H9 (cell line): ENCODE measurements around the gene ARHGAP1. TPM values are rescaled to one million over a fixed set of nuclear protein-coding genes. Genes with fewer than 3 reads are reported as not detected.

ENCODE experiments used
- DNase-seq: peaks from one replicate; pipeline ENCODE4 v3.0.0-alpha.2; 2017
- H2AFZ ChIP-seq: one replicate; pipeline ENCODE4 v1.6.1; 2013; ENCODE audit warnings: mild to moderate bottlenecking, low read length, control low read depth, moderate library complexity
- H2AK5ac ChIP-seq: 2 replicates; pipeline ENCODE4 v1.6.1; 2013; ENCODE audit warnings: low read length, control low read depth, mixed read lengths; ENCODE audit not compliant: insufficient read length
- H2BK120ac ChIP-seq: one replicate; pipeline ENCODE4 v1.6.1; 2013; ENCODE audit warnings: low read depth, mild to moderate bottlenecking, low read length, control low read depth, inconsistent platforms; ENCODE audit not compliant: poor library complexity, severe bottlenecking
- H2BK12ac ChIP-seq: 2 replicates; pipeline ENCODE4 v1.6.1; 2013; ENCODE audit warnings: low read length, control low read depth, mixed read lengths, low read depth; ENCODE audit not compliant: insufficient read length
- H2BK15ac ChIP-seq: 2 replicates; pipeline ENCODE4 v1.6.1; 2013; ENCODE audit warnings: low read depth, low read length, control low read depth
- H2BK20ac ChIP-seq: one replicate; pipeline ENCODE4 v1.6.1; 2013; ENCODE audit warnings: low read depth, mild to moderate bottlenecking, low read length, control low read depth, inconsistent platforms; ENCODE audit not compliant: poor library complexity, severe bottlenecking
- H2BK5ac ChIP-seq: 2 replicates; pipeline ENCODE4 v1.6.1; 2013; ENCODE audit warnings: low read length, control low read depth, mixed read lengths; ENCODE audit not compliant: insufficient read length
- H3K14ac ChIP-seq: 2 replicates; pipeline ENCODE4 v1.6.1; 2013; ENCODE audit warnings: low read length, control low read depth; ENCODE audit not compliant: insufficient read depth
- H3K18ac ChIP-seq: 2 replicates; pipeline ENCODE4 v1.6.1; 2013; ENCODE audit warnings: low read depth, mild to moderate bottlenecking, mixed read lengths, low read length, control low read depth; ENCODE audit not compliant: insufficient read length
- H3K23ac ChIP-seq: 2 replicates; pipeline ENCODE4 v1.6.1; 2013; ENCODE audit warnings: low read length, control low read depth, mixed read lengths, low read depth; ENCODE audit not compliant: insufficient read length
- H3K23me2 ChIP-seq: 2 replicates; pipeline ENCODE4 v1.6.1; 2013; ENCODE audit warnings: low read depth, mild to moderate bottlenecking, mixed read lengths, low read length, control low read depth; ENCODE audit not compliant: insufficient read length, poor library complexity, severe bottlenecking
- H3K27ac ChIP-seq: 2 replicates; pipeline ENCODE4 v1.5.1; 2013; ENCODE audit warnings: low read length, control low read depth, mixed read lengths, low read depth; ENCODE audit not compliant: insufficient read length
- H3K27me3 ChIP-seq: 2 replicates; pipeline ENCODE4 v1.6.1; 2013; ENCODE audit warnings: low read length, control low read depth, inconsistent platforms; ENCODE audit not compliant: insufficient read depth
- H3K4ac ChIP-seq: 2 replicates; pipeline ENCODE4 v1.6.1; 2013; ENCODE audit warnings: low read depth, mild to moderate bottlenecking, control low read depth, inconsistent platforms, low read length, moderate library complexity
- H3K4me1 ChIP-seq: 2 replicates; pipeline ENCODE4 v1.6.1; 2013; ENCODE audit warnings: low read length, control low read depth, inconsistent platforms; ENCODE audit not compliant: insufficient read depth
- H3K4me2 ChIP-seq: 2 replicates; pipeline ENCODE4 v1.6.1; 2013; ENCODE audit warnings: low read length, control low read depth, mixed read lengths; ENCODE audit not compliant: insufficient read length, insufficient read depth
- H3K56ac ChIP-seq: 2 replicates; pipeline ENCODE4 v1.6.1; 2013; ENCODE audit warnings: low read depth, mild to moderate bottlenecking, mixed read lengths, low read length, control low read depth; ENCODE audit not compliant: insufficient read length
- H3K79me1 ChIP-seq: 2 replicates; pipeline ENCODE4 v1.6.1; 2013; ENCODE audit warnings: low read depth, mild to moderate bottlenecking, moderate library complexity, low read length, control low read depth, inconsistent platforms; ENCODE audit not compliant: insufficient read depth, poor library complexity, severe bottlenecking
- H3K79me2 ChIP-seq: 2 replicates; pipeline ENCODE4 v1.6.1; 2013; ENCODE audit warnings: low read length, control low read depth, inconsistent platforms; ENCODE audit not compliant: insufficient read depth
- H3K9ac ChIP-seq: 2 replicates; pipeline ENCODE4 v1.6.1; 2013; ENCODE audit warnings: low read length, control low read depth, mixed read lengths; ENCODE audit not compliant: insufficient read length; ENCODE audit errors: extremely low read depth
- H3K9me3 ChIP-seq: one replicate; pipeline ENCODE4 v1.6.1; 2013; ENCODE audit warnings: low read depth, low read length, inconsistent platforms; ENCODE audit not compliant: control insufficient read depth
- H3T11ph ChIP-seq: one replicate; pipeline ENCODE4 v1.6.1; 2013; ENCODE audit warnings: mild to moderate bottlenecking, low read length, control low read depth, inconsistent platforms
- H4K20me1 ChIP-seq: one replicate; pipeline ENCODE4 v1.6.1; 2013; ENCODE audit not compliant: control insufficient read depth, insufficient read length, insufficient read depth
- H4K5ac ChIP-seq: 2 replicates; pipeline ENCODE4 v1.6.1; 2013; ENCODE audit warnings: low read depth, mild to moderate bottlenecking, mixed read lengths, low read length, control low read depth; ENCODE audit not compliant: insufficient read length
- H4K8ac ChIP-seq: replicated peaks from 2 replicates; pipeline ENCODE4 v1.6.1; 2013; ENCODE audit warnings: low read length, control low read depth, mixed read lengths, low read depth; ENCODE audit not compliant: insufficient read length
- H4K91ac ChIP-seq: 2 replicates; pipeline ENCODE4 v1.6.1; 2013; ENCODE audit warnings: low read depth, mild to moderate bottlenecking, moderate library complexity, mixed read lengths, low read length, control low read depth; ENCODE audit not compliant: insufficient read length
- H3K27ac Mint-ChIP-seq, 3 experiments: 2 replicates in 2 of 3; 3 replicates in 1 of 3; pipeline ENCODE4 v1.8.0; 2020 to 2021; ENCODE audit warnings: mixed read lengths in 3 of 3, mild to moderate bottlenecking in 1 of 3, moderate library complexity in 1 of 3
- H3K27me3 Mint-ChIP-seq: 2 replicates; pipeline ENCODE4 v1.8.0; 2021; ENCODE audit warnings: low read depth, mild to moderate bottlenecking, moderate library complexity, mixed read lengths
- H3K36me3 Mint-ChIP-seq, 3 experiments: 2 replicates in 2 of 3; 3 replicates in 1 of 3; pipeline ENCODE4 v1.8.0; 2020 to 2021; ENCODE audit warnings: low read depth in 3 of 3, mixed read lengths in 3 of 3; ENCODE audit not compliant: insufficient read depth in 1 of 3
- H3K4me1 Mint-ChIP-seq, 2 experiments: 2 replicates each; pipeline ENCODE4 v1.8.0; 2020; ENCODE audit warnings: mixed read lengths in 2 of 2
- H3K4me3 Mint-ChIP-seq, 2 experiments: 2 replicates in 1 of 2; 3 replicates in 1 of 2; pipeline ENCODE4 v1.8.0; 2020 to 2021; ENCODE audit warnings: mild to moderate bottlenecking in 2 of 2, mixed read lengths in 2 of 2, moderate library complexity in 1 of 2
- H3K9me3 Mint-ChIP-seq, 2 experiments: 2 replicates in 1 of 2; 3 replicates in 1 of 2; pipeline ENCODE4 v1.8.0; 2020; ENCODE audit warnings: mild to moderate bottlenecking in 2 of 2, mixed read lengths in 2 of 2, moderate library complexity in 1 of 2
- CTCF ChIP-seq: fragments of 200-600 bp; sonication (generic); conservative IDR thresholded peaks from 3 replicates; pipeline ENCODE4 v1.8.0; 2021; ENCODE audit warnings: antibody characterized with exemption, mild to moderate bottlenecking
- WGBS: extraction: QIAGEN DNeasy Blood & Tissue Kit; methylation state at CpG from one replicate; pipeline ENCODE4 v1.1.7; 2013; ENCODE audit warnings: missing lambda C conversion rate, low lambda C conversion rate, mixed read lengths; ENCODE audit not compliant: insufficient read length; ENCODE audit errors: extremely low coverage; 5-methylcytosine and 5-hydroxymethylcytosine counted together
- total RNA-seq: library from RNA; stranded (reverse); gene quantifications from 2 replicates; pipeline ENCODE4 v1.2.1, GENCODE V29; 2021

ARHGAP1 gene
- total RNA-seq, 1 experiment from 2014 or later: 45.3 TPM

GRCh38 chr11:46724088-46724487 lies 23.7 kb upstream of the ARHGAP1 start:
- no peak for TF ChIP-seq CTCF
- peak overlapping the region; percentile 66 to 94 (median 83); a peak in 5 of 7 replicates for H3K27ac Mint-ChIP-seq
- Histone ChIP-seq H2BK5ac (no peak overlapping the region), H3K14ac (no peak overlapping the region), H2AK5ac (no peak overlapping the region), H3K27me3 (no peaks in the 10 kb centered on the region), H3K18ac (no peak overlapping the region), H4K5ac (no peak overlapping the region), H3K9me3 (no peaks in the 10 kb centered on the region), H2BK15ac (no peak overlapping the region), H2BK20ac (no peak overlapping the region), H3K9ac (no peak overlapping the region), H3K27ac (no peak overlapping the region), H3K79me2 (no peaks in the 10 kb centered on the region), H3K4me1 (0 out of 2 replicates have a peak, but pooled peaks cover 3% of the 10 kb centered on the region), H3T11ph (no peak overlapping the region), H3K4ac (no peak overlapping the region), H3K79me1 (no peaks in the 10 kb centered on the region), H2AFZ (no peak overlapping the region), H4K8ac (no peak overlapping the region), H2BK120ac (no peak overlapping the region), H3K23ac (no peak overlapping the region), H2BK12ac (no peak overlapping the region), H3K56ac (no peak overlapping the region), H3K23me2 (no peaks in the 10 kb centered on the region), H3K4me2 (no peak overlapping the region), H4K20me1 (no peaks in the 10 kb centered on the region), H4K91ac (no peak overlapping the region)
- H3K36me3 Mint-ChIP-seq: no peaks in the 10 kb centered on the region
- DNase-seq: no peak
- H3K4me1 Mint-ChIP-seq: peaks cover 9 to 15% of the 10 kb centered on the region in 2 experiments
- no peaks in the 10 kb centered on the region; the same call in 1 of the 2 replicates for H3K27me3 Mint-ChIP-seq
- WGBS: no CpG with 5 or more reads among the region's 8 CpGs
- H3K4me3 Mint-ChIP-seq: no peak overlapping the region
- H3K9me3 Mint-ChIP-seq: no peaks in the 10 kb centered on the region
